HFFc6 (cell line): ENCODE measurements around the gene H2AZ2. TPM values are rescaled to one million over a fixed set of nuclear protein-coding genes. Genes with fewer than 3 reads are reported as not detected.

Experiments
- DNase-seq: peaks from one replicate; pipeline ENCODE4 v3.0.0-alpha.2; 2018
- H3K27ac Mint-ChIP-seq: 2 replicates; pipeline ENCODE4 v1.8.0; 2020; ENCODE audit warnings: mild to moderate bottlenecking, mixed read lengths
- H3K27me3 Mint-ChIP-seq: 2 replicates; pipeline ENCODE4 v1.8.0; 2021; ENCODE audit warnings: mild to moderate bottlenecking, moderate library complexity, mixed read lengths; ENCODE audit not compliant: insufficient read depth
- H3K36me3 Mint-ChIP-seq: 2 replicates; pipeline ENCODE4 v1.8.0; 2021; ENCODE audit warnings: low read depth, mixed read lengths
- H3K4me1 Mint-ChIP-seq: 2 replicates; pipeline ENCODE4 v1.8.0; 2020; ENCODE audit warnings: low read depth, mixed read lengths
- H3K4me3 Mint-ChIP-seq: 2 replicates; pipeline ENCODE4 v1.8.0; 2020; ENCODE audit warnings: mild to moderate bottlenecking, moderate library complexity, mixed read lengths
- H3K9me3 Mint-ChIP-seq: 2 replicates; pipeline ENCODE4 v1.8.0; 2020; ENCODE audit warnings: mild to moderate bottlenecking, mixed read lengths
- CTCF ChIP-seq: fragments of 200-600 bp; sonication (generic); IDR thresholded peaks from 2 replicates; pipeline ENCODE4 v1.5.0; 2021; ENCODE audit warnings: antibody characterized with exemption, mild to moderate bottlenecking
- total RNA-seq, 6 experiments: library from RNA; stranded (reverse); fragmentation: NEBNext Ultra II Directional; extraction: Animal tissue kit (Norgen Biotek cat#: 25700); gene quantifications; 2 replicates in 1 of 6; 3 replicates in 5 of 6; pipeline ENCODE4 v1.2.3, GENCODE V29; 2021

The H2AZ2 gene
- total RNA-seq, 6 experiments from 2014 or later = 128 to 215 (median 185) TPM

GRCh38 chr7:44891372-44891771, 43.5 kb upstream of the H2AZ2 start:
- Mint-ChIP-seq H3K27ac (peak overlapping the region; percentile 8; the same call in 1 of the 2 replicates), H3K36me3 (no peaks in the 10 kb centered on the region), H3K27me3 (no peaks in the 10 kb centered on the region), H3K4me1 (peaks cover 9% of the 10 kb centered on the region; the same call in 1 of the 2 replicates), H3K9me3 (no peaks in the 10 kb centered on the region), H3K4me3 (no peak overlapping the region)
- DNase-seq = no peak
- TF ChIP-seq CTCF = no peak

- Mint-ChIP-seq H3K36me3 (peaks cover 9% of the 10 kb centered on the region), H3K27ac (no peak overlapping the region), H3K27me3 (peaks cover 5% of the 10 kb centered on the region), H3K9me3 (no peaks in the 10 kb centered on the region; the same call in 1 of the 2 replicates), H3K4me3 (no peak overlapping the region), H3K4me1 (peaks cover 20% of the 10 kb centered on the region)
- TF ChIP-seq CTCF = no peak
- no peak for DNase-seq
Observed at GRCh38 chr7:44889086-44889781, 41.3 kb upstream of the H2AZ2 start.

GRCh38 chr7:44887293-44887692, 39.4 kb upstream of the H2AZ2 start:
- no peaks in the 10 kb centered on the region; the same call in 1 of the 2 replicates for H3K9me3 Mint-ChIP-seq
- peaks cover 5% of the 10 kb centered on the region for H3K27me3 Mint-ChIP-seq
- DNase-seq = no peak
- H3K36me3 Mint-ChIP-seq = peaks cover 25% of the 10 kb centered on the region
- H3K4me1 Mint-ChIP-seq = peaks cover 38% of the 10 kb centered on the region
- TF ChIP-seq CTCF = no peak
- peak overlapping the region; percentile 100 for H3K27ac Mint-ChIP-seq
- H3K4me3 Mint-ChIP-seq = no peak overlapping the region

GRCh38 chr7:44885394-44886317, 37.8 kb upstream of the H2AZ2 start, which contains the start of gene PURB:
TSS of gene PURB (minus strand) at chr7:44885530. CDS start at chr7:44885348, 182 bp downstream.
- H3K27me3 Mint-ChIP-seq = peaks cover 5% of the 10 kb centered on the region
- H3K4me1 Mint-ChIP-seq = peaks cover 46% of the 10 kb centered on the region
- peak within 1 kb of the TSS; percentile 99 for H3K4me3 Mint-ChIP-seq
- no peak for TF ChIP-seq CTCF
- peak; percentile 98 for DNase-seq
- H3K36me3 Mint-ChIP-seq = peaks cover 37% of the 10 kb centered on the region
- peak within 1 kb of the TSS; percentile 100 for H3K27ac Mint-ChIP-seq
- H3K9me3 Mint-ChIP-seq = no peaks in the 10 kb centered on the region; the same call in 1 of the 2 replicates

GRCh38 chr7:44884621-44885393, 36.9 kb upstream of the H2AZ2 start:
- Mint-ChIP-seq H3K36me3 (peaks cover 44% of the 10 kb centered on the region), H3K27me3 (peaks cover 5% of the 10 kb centered on the region), H3K4me1 (peaks cover 54% of the 10 kb centered on the region), H3K27ac (peak overlapping the region; percentile 100), H3K4me3 (peak overlapping the region; percentile 96), H3K9me3 (no peaks in the 10 kb centered on the region; the same call in 1 of the 2 replicates)
- peak; percentile 49 for DNase-seq
- TF ChIP-seq CTCF = no peak
